ENCODE results near the gene CPED1.
"Not testable (repeated sequence)": the region's sequence is repeated elsewhere in the genome, so short reads cannot be mapped to it uniquely, and the experiment has no call there.

CPED1 gene

DNA sequence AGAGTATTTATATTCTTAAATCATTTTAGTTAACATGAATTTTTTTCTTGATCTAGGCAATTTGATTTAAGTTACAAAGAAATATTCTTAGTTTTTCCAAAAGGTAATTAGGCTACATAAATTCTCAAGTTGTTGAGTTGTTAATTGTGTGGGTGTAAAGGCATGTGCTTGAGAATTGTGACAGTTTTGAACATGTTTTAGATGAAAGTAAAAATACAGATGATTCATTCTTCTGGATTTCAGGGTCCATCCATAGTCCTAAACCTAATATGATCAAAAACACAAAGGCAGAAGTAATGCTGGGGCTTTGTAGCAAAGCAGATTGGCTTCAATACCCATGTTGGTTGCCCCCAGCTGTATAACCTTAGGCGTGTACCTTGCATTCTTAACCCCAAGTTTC is 127.9 kb downstream of the CPED1 start:
- H3K27ac ChIP-seq, result no peak overlapping the region
- TF ChIP-seq, protein P1, sequence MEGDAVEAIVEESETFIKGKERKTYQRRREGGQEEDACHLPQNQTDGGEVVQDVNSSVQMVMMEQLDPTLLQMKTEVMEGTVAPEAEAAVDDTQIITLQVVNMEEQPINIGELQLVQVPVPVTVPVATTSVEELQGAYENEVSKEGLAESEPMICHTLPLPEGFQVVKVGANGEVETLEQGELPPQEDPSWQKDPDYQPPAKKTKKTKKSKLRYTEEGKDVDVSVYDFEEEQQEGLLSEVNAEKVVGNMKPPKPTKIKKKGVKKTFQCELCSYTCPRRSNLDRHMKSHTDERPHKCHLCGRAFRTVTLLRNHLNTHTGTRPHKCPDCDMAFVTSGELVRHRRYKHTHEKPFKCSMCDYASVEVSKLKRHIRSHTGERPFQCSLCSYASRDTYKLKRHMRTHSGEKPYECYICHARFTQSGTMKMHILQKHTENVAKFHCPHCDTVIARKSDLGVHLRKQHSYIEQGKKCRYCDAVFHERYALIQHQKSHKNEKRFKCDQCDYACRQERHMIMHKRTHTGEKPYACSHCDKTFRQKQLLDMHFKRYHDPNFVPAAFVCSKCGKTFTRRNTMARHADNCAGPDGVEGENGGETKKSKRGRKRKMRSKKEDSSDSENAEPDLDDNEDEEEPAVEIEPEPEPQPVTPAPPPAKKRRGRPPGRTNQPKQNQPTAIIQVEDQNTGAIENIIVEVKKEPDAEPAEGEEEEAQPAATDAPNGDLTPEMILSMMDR (conservative IDR thresholded peaks at IDR 0.05), result no peak
- no peak for TF ChIP-seq ZFX (IDR thresholded peaks at IDR 0.05)

DNA sequence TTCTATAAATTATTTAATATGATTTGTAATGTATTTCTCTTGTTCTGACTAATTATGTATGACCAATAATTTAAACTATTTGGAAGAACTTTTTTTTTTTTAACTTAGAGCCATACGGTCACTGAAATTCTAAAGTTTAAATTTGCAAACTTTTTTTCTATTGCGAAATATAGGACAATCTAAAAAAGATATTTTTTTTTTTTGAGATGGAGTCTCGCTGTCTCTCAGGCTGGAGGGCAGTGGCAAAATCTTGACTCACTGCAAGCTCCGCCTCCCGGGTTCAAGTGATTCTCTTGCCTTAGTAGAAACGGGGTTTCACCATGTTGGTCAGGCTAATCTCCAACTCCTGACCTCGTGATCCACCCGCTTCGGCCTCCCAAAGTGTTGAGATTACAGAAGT is 130.5 kb downstream of the CPED1 start:
- TF ChIP-seq ZFX (IDR thresholded peaks at IDR 0.05), result no peak
- TF ChIP-seq, protein P1 (conservative IDR thresholded peaks at IDR 0.05), result no peak
- H3K27ac ChIP-seq, result no peak overlapping the region

- TF ChIP-seq ZFX (IDR thresholded peaks at IDR 0.05), result no peak
- TF ChIP-seq, protein P1 (conservative IDR thresholded peaks at IDR 0.05), result no peak
- no peak overlapping the region for H3K27ac ChIP-seq
Observed at GRCh38 chr7:121123032-121123431, 134.5 kb downstream of the CPED1 start.

- not testable (repeated sequence) for H3K27ac ChIP-seq
Observed at GRCh38 chr7:121125454-121125853, 136.9 kb downstream of the CPED1 start.

DNA sequence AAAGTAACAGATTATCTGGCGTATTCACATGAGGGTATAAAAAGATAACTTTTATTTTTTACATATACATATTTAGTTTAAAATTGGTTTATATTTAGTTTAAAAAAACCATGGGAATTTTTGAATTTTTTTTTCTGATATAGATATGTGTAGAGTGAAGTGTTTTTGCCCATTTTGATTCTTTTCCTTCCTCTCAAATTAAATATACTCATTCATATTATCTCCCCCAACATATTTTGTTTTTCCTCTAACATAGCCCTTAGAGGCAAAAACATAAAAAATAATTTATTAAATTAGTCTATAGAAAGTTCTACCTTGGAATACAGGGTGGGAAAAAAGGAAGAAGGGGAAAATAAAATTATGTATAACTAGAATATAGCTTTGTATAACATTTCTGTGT is 137.7 kb downstream of the CPED1 start:
- TF ChIP-seq ZFX (IDR thresholded peaks at IDR 0.05), result no peak
- TF ChIP-seq, protein P1 (conservative IDR thresholded peaks at IDR 0.05), result no peak
- no peak overlapping the region for H3K27ac ChIP-seq

DNA sequence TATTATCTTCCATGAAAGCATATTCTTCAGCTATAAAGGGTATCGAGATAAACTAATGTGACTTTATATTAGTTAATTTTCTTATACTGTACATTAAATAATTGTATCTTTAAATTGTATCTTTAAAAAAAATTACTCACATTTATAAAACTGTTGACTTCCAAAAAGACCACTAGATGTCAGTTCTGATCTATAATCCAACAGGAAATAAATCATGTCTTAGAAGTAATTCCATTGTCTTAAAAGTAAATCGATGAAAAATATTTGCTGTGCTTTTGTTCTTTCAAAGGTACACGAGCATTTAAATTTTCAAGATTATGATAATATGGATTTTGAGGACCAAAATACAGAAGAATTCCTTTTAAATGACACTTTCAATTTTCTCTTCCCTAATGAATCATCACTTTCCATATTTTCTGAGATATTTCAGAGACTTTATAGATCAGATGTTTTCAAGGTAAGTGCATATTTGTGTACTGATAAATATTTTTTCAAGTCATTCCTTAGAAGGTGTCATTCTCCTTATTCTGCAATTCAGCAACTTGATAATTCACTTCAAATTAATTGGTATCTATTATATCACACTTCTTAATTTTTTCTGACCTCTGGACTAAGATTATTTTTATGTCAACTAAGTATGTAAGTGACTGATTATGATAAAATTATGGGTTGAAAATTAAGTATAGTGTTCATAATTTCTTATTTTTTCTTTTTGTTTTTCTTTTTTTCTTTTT is 138.5 kb downstream of the CPED1 start:
- no peak overlapping the region for H3K27ac ChIP-seq

DNA sequence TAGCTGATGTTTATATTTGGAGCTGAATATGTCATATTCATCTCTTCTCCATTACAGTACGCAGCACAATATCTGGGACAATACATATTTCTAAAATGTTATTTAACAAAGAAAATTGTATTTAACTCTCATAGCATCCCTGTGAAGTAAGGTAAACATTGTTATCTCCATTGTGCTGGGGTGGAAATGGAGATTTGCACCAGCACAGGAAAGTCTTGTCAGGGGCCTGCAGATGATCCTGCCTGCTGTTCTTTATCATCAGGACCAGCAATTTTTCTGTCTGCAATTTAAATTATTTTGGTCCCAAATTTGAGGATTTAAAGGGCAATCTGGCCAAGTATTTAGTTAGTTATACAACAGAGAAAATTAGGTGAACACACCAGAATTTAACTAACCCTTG is 144.4 kb downstream of the CPED1 start:
- no peak overlapping the region for H3K27ac ChIP-seq
- TF ChIP-seq, protein P1 (conservative IDR thresholded peaks at IDR 0.05), result no peak
- TF ChIP-seq ZFX (IDR thresholded peaks at IDR 0.05), result no peak

More for the DNA sequence above, 138.5 kb downstream of the CPED1 start:
- no peak for TF ChIP-seq ZFX (IDR thresholded peaks at IDR 0.05)
- TF ChIP-seq, protein P1 (conservative IDR thresholded peaks at IDR 0.05), result peak; percentile 58

DNA sequence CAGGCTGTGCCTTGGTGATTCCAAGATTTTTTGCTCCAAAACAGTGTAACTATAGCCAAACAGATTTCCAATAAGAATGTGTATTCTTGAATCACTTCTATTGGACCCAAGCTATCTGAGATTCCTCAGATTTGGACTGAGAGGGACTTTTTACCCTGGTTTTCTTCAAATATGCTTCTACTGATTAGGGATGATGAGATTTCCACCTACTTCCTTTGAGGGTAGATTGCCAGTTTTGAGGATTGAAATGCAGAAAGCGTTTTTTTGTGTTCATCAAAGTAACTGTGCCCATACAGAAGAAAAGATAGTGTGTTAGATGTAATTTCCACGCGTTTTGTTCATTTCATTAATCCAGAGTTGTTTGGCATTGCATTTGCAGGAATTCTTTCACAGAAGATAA is 144.9 kb downstream of the CPED1 start:
- TF ChIP-seq ZFX (IDR thresholded peaks at IDR 0.05), result no peak
- TF ChIP-seq, protein P1 (conservative IDR thresholded peaks at IDR 0.05), result no peak
- no peak overlapping the region for H3K27ac ChIP-seq

All from C4-2B (cell line).